ENCODE measurements around the gene SLK. TPM values are rescaled to one million over a fixed set of nuclear protein-coding genes. Genes with fewer than 3 reads are reported as not detected.

SLK gene
- total and polyA plus RNA-seq, 10 of the 15 experiments (the other 5 are each of a cell fraction or from before 2014, with no cell fraction given): 2.5 to 24.2 (median 11.1) TPM

DNA sequence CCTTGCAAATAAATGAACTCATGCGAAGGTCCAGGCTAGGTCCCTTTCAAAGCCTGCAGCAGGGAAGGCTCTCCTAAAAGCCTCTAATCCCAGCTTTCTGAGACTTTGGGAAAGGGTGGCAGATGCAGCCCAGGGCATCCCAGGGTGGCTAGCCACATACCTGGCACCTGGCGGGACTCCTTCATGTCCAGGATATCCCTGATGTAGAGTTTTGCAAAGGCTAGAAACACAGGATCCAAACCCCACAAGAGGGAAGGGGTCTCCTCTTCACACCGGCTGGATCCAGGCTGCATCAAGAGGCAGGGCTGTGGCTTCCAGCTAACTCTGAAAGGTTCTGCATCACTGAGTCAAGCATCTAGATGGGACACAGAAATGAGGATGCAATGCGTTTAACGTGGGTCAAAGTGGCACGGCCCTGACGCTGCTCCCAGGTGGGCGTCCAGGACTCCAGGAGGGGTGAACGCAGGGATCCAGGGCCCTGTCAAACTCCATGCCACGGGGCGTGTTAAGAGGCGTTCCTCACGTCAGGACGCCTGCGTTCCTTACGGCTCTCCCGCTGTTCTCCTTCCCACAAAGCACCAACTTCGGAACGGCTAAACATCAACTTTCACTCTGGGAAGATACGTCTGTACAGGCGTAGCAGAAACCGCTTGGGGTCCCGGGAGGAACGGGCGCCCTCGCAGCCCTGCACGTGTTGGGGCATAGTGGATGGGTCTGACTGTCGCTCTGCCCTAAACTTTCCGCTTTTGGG lies 49.5 kb upstream of the SLK start (continued):
- TF ChIP-seq, protein P1, sequence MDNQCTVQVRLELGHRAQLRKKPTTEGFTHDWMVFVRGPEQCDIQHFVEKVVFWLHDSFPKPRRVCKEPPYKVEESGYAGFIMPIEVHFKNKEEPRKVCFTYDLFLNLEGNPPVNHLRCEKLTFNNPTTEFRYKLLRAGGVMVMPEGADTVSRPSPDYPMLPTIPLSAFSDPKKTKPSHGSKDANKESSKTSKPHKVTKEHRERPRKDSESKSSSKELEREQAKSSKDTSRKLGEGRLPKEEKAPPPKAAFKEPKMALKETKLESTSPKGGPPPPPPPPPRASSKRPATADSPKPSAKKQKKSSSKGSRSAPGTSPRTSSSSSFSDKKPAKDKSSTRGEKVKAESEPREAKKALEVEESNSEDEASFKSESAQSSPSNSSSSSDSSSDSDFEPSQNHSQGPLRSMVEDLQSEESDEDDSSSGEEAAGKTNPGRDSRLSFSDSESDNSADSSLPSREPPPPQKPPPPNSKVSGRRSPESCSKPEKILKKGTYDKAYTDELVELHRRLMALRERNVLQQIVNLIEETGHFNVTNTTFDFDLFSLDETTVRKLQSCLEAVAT (IDR thresholded peaks at IDR 0.05): peak; percentile 58
- TF ChIP-seq PAX5 (IDR thresholded peaks at IDR 0.05; ENCODE audit: borderline replicate concordance, low read depth, low read length) (0 out of 2 replicates have a peak, but pooled peaks have one; percentile 70), DPF2 (IDR thresholded peaks at IDR 0.05) (0 out of 2 replicates have a peak, but pooled peaks have one; percentile 17), IKZF1 (conservative IDR thresholded peaks at IDR 0.05) (peak; percentile 69), RCOR1 (conservative IDR thresholded peaks at IDR 0.05; ENCODE audit: low read depth, low read length) (no peak), ZNF274 (IDR thresholded peaks at IDR 0.05; ENCODE audit: insufficient read depth, insufficient read length) (no peak), SREBF2 (IDR thresholded peaks at IDR 0.05; ENCODE audit: low read length) (no peak), NBN (IDR thresholded peaks at IDR 0.05) (peak; percentile 76), POLR2AphosphoS5 (IDR thresholded peaks at IDR 0.05; ENCODE audit: low read length) (no peak), BMI1 (IDR thresholded peaks at IDR 0.05; ENCODE audit: borderline replicate concordance) (no peak), IKZF2 (IDR thresholded peaks at IDR 0.05) (peak; percentile 26 to 47; a peak in 3 of 4 replicates), SUPT20H (IDR thresholded peaks at IDR 0.05; ENCODE audit: borderline replicate concordance, control insufficient read depth, low read depth, low read length) (no peak), CEBPB (IDR thresholded peaks at IDR 0.05; ENCODE audit: borderline replicate concordance in 1 of 2, low read depth in 2 of 2, low read length in 2 of 2) (0 out of 4 replicates have a peak, but pooled peaks of 1 of the 2 experiments have one; percentile 3), RBBP5 (conservative IDR thresholded peaks at IDR 0.05) (no peak), MEF2A (IDR thresholded peaks at IDR 0.05; ENCODE audit: insufficient read depth, low read depth, low read length) (no peak), PML (IDR thresholded peaks at IDR 0.05; ENCODE audit: low read length) (no peak)
- TF ChIP-seq, protein P2, sequence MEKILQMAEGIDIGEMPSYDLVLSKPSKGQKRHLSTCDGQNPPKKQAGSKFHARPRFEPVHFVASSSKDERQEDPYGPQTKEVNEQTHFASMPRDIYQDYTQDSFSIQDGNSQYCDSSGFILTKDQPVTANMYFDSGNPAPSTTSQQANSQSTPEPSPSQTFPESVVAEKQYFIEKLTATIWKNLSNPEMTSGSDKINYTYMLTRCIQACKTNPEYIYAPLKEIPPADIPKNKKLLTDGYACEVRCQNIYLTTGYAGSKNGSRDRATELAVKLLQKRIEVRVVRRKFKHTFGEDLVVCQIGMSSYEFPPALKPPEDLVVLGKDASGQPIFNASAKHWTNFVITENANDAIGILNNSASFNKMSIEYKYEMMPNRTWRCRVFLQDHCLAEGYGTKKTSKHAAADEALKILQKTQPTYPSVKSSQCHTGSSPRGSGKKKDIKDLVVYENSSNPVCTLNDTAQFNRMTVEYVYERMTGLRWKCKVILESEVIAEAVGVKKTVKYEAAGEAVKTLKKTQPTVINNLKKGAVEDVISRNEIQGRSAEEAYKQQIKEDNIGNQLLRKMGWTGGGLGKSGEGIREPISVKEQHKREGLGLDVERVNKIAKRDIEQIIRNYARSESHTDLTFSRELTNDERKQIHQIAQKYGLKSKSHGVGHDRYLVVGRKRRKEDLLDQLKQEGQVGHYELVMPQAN (conservative IDR thresholded peaks at IDR 0.05): peak; percentile 85
- TF ChIP-seq, protein P3, sequence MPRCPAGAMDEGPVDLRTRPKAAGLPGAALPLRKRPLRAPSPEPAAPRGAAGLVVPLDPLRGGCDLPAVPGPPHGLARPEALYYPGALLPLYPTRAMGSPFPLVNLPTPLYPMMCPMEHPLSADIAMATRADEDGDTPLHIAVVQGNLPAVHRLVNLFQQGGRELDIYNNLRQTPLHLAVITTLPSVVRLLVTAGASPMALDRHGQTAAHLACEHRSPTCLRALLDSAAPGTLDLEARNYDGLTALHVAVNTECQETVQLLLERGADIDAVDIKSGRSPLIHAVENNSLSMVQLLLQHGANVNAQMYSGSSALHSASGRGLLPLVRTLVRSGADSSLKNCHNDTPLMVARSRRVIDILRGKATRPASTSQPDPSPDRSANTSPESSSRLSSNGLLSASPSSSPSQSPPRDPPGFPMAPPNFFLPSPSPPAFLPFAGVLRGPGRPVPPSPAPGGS (IDR thresholded peaks at IDR 0.05; ENCODE audit: borderline replicate concordance, insufficient read depth, low read depth, low read length, poor library complexity, severe bottlenecking): no peak
- TF ChIP-seq, protein P4, sequence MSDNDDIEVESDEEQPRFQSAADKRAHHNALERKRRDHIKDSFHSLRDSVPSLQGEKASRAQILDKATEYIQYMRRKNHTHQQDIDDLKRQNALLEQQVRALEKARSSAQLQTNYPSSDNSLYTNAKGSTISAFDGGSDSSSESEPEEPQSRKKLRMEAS (IDR thresholded peaks at IDR 0.05; ENCODE audit: low read depth, low read length): peak; percentile 24; the same call in 1 of the 2 replicates
- TF ChIP-seq, protein P5, sequence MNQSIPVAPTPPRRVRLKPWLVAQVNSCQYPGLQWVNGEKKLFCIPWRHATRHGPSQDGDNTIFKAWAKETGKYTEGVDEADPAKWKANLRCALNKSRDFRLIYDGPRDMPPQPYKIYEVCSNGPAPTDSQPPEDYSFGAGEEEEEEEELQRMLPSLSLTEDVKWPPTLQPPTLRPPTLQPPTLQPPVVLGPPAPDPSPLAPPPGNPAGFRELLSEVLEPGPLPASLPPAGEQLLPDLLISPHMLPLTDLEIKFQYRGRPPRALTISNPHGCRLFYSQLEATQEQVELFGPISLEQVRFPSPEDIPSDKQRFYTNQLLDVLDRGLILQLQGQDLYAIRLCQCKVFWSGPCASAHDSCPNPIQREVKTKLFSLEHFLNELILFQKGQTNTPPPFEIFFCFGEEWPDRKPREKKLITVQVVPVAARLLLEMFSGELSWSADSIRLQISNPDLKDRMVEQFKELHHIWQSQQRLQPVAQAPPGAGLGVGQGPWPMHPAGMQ (IDR thresholded peaks at IDR 0.05; ENCODE audit: borderline replicate concordance): no peak
- TF ChIP-seq, protein P6, sequence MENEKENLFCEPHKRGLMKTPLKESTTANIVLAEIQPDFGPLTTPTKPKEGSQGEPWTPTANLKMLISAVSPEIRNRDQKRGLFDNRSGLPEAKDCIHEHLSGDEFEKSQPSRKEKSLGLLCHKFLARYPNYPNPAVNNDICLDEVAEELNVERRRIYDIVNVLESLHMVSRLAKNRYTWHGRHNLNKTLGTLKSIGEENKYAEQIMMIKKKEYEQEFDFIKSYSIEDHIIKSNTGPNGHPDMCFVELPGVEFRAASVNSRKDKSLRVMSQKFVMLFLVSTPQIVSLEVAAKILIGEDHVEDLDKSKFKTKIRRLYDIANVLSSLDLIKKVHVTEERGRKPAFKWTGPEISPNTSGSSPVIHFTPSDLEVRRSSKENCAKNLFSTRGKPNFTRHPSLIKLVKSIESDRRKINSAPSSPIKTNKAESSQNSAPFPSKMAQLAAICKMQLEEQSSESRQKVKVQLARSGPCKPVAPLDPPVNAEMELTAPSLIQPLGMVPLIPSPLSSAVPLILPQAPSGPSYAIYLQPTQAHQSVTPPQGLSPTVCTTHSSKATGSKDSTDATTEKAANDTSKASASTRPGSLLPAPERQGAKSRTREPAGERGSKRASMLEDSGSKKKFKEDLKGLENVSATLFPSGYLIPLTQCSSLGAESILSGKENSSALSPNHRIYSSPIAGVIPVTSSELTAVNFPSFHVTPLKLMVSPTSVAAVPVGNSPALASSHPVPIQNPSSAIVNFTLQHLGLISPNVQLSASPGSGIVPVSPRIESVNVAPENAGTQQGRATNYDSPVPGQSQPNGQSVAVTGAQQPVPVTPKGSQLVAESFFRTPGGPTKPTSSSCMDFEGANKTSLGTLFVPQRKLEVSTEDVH (IDR thresholded peaks at IDR 0.05; ENCODE audit: low read depth, partially characterized antibody): no peak

Measured in GM12878 (cell line).